ENCODE data around the gene PPP1R37.

PPP1R37 gene

GRCh38 chr19:45169602-45170001 lies 76.6 kb downstream of the PPP1R37 start:
- no peak for DNase-seq (ENCODE audit: low read depth in 2 of 2)

- DNase-seq (ENCODE audit: low read depth in 2 of 2) = no peak
Observed at GRCh38 chr19:45170146-45171106, 77.4 kb downstream of the PPP1R37 start.

- DNase-seq (ENCODE audit: low read depth in 2 of 2) = no peak
Observed at GRCh38 chr19:45171211-45171623, 78.2 kb downstream of the PPP1R37 start.

GRCh38 chr19:45172173-45172572 lies 79.2 kb downstream of the PPP1R37 start:
- no peak for DNase-seq (ENCODE audit: low read depth in 2 of 2)

GRCh38 chr19:45172611-45173208 lies 79.7 kb downstream of the PPP1R37 start:
- no peak for DNase-seq (ENCODE audit: low read depth in 2 of 2)

- DNase-seq (ENCODE audit: low read depth in 2 of 2) = no peak
Observed at GRCh38 chr19:45173816-45174215, 80.8 kb downstream of the PPP1R37 start.

- DNase-seq (ENCODE audit: low read depth in 2 of 2) = no peak
Observed at GRCh38 chr19:45175515-45176345, 82.8 kb downstream of the PPP1R37 start.

DNA sequence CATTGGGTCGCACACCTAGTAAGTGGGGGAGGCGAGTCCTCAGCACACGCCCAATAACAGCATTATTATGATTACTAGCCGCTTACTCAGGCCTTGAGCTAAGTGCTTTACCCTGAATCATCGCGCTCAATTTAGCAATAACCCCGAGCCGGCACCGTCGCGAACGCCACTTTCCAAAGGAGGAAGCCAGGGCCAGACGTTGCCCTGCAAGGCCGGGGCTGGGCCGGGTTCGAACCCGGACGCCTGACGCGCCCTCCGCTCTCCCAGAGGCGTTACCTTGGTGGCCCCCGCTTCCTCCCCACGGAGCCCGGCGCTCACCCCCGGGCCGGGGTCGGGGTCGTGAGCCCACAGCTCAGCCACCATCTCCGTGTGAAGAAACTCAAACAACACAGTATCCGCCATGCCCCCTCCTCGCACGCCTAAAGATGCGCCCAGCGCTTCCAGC lies 84.9 kb downstream of the PPP1R37 start, which contains the start of gene TRAPPC6A:
Gene TRAPPC6A (minus strand): TSS at position 421 of the 445 bp plus-strand sequence. CDS start 19 bp downstream, at position 402.
- DNase-seq (ENCODE audit: low read depth in 2 of 2) = no peak

DNA sequence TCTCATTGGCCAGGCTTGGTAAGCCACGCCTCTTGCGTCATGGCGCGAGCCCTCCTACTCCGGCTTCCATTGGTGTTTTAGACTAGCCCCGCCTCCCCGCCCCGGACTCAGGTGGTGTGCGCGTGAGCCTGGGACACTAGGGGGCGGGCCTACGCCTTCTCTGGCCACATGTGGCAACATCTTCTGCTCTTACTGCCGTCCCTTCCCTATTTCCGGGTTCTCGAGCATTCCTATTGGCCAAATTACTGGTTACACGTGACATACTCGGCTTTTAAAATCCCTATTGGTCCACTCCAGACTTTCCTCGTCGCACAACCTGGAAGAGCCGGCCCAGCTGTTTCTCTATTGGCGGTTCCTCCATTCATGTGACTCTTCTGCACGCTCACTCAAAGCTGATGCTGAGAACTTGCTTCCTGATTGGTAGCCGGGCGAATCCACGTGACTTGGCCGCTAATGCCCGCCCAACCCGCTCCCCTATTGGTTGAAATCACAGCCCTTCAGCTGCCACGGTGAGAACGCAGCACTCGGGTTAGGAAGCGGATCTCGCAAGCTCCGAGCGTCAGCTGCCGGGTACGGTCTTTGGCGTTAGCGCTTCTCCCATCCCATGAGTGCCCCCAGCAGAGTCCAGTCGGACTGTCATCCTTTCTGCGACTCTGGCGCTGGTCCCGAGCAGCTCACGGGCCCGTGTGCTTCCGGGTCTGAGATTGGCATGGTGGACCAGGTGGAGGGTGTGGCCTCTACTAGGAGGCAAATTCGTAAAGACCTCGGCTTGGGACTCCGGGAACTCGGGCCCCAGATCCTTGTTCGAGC lies 85.5 kb downstream of the PPP1R37 start, which contains the start of gene BLOC1S3:
Gene BLOC1S3 (plus strand): TSS at position 523 of the 810 bp plus-strand sequence. CDS start 513 bp downstream, outside the sequence.
- DNase-seq (ENCODE audit: low read depth in 2 of 2) = peak; percentile 98 to 100

DNA sequence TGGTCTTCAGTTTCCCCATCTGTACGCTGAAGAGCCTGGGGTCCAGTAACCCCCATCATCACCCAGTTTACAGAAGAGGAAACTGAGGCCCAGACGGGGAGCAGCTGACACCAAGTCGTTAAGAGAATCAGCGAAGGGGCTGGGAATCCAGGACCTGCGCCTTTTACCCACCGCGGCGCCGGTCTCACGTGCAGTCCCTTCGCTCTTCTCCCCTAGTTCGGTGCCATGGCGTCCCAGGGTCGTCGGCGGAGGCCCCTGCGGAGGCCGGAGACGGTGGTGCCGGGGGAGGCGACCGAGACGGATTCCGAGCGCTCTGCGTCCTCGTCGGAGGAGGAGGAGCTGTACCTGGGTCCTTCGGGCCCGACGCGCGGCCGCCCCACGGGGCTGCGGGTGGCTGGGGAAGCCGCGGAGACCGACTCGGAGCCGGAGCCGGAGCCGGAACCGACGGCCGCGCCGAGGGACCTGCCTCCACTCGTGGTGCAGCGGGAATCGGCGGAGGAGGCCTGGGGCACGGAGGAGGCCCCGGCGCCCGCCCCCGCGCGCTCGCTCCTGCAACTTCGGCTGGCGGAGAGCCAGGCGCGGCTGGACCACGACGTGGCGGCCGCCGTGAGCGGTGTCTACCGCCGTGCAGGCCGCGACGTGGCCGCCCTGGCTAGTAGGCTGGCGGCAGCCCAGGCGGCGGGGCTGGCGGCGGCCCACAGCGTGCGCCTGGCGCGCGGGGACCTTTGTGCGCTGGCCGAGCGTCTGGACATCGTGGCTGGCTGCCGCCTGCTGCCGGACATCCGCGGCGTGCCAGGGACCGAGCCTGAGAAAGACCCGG lies 86.3 kb downstream of the PPP1R37 start:
- DNase-seq (ENCODE audit: low read depth in 2 of 2) = no peak

GRCh38 chr19:45179892-45180370 lies 87.0 kb downstream of the PPP1R37 start:
- DNase-seq (ENCODE audit: low read depth in 2 of 2) = no peak

DNA sequence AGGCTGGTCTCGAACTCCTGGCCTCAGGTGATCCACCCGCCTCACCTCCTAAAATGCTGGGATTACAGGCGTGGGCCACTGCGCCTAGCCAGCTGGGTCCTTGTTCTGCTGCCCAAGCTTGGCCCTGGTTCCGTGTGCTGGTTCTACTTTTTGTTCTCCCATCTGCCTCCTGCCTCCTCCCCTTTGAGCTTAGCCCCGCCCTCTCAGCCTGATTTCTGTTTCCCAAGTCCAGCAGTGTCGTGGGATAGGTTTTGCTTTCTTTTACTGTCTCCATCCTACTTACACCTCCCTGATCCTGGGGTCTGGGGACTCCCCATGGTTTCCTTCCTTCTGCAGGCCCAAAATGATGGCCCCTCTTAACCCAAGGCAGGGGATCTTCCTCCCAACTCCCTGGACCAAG lies 88.0 kb downstream of the PPP1R37 start:
- DNase-seq (ENCODE audit: low read depth in 2 of 2) = no peak

DNA sequence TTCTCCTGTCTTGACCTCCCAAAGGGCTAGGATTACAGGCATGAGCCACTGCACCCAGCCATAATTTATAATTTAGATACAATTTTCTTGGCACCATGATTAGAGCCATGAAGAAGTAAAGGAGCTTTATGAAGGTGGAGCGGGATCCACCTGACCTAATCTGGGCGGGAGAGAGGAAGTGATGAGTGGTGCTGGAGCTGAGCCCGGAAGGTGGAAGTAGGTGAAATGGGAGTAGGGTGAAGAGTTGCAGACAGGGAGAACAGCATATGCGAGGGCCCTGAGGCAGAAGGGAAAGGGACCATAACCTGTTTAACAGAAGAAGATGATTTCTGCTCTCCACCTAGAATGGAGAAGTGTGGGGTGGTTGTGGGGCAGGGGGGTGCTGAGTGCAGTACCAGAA lies 89.8 kb downstream of the PPP1R37 start:
- DNase-seq (ENCODE audit: low read depth in 2 of 2) = no peak

DNA sequence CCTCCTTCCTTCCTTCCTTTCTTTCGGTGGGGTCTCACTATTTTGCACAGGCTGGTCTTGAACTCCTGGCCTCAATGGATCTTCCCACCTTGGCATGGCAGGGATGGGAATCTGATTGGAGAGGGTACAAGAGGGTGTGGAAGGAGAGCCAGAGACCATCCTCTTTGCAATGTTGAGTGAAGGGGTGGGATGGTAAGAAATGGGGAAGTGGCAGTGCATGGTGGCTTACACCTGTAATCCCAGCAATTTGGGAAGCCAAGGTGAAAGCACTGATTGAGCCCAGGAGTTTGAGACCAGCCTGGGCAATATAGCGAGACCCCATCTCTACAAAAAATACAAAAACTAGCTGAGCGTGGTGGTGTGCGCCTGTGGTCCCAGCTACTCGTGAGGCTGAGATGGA lies 91.1 kb downstream of the PPP1R37 start:
- DNase-seq (ENCODE audit: low read depth in 2 of 2) = no peak

DNA sequence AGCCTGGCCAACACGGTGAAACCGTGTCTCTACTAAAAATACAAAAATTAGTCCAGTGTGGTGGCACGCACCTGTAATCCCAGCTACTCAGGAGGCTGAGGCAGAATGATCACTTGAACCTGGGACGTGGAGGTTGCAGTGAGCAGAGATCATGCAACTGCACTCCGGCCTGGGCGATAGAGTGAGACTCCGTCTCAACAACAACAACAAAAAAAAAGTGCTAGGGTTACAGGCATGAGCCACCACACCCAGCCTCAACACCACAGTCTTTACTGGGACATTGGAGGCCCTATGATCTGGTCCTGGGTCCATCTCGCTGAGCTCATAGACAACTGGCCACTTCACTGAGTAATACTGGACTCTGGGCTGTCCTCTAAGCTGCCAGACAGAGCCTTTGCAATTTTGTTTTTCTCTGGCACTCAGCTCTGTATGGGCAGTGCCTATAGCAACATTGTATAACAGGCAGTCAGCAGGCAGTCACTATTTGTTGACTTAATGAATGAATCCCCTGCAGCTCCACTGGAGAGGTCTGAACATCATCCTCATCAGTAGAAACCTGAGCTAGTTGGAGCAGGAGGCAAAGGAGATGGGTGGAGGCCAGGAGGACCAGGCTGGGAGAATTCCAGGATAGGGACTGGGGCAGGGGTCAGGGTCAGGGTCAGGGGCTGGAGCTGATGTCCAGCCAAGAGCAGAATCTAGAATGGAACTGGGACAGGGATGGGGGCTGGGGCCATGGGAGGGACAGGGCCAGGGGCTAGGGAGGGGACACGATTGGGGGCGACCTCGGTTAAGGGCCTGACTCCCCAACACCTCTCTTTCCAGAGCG lies 93.7 kb downstream of the PPP1R37 start:
- DNase-seq (ENCODE audit: low read depth in 2 of 2) = no peak

DNA sequence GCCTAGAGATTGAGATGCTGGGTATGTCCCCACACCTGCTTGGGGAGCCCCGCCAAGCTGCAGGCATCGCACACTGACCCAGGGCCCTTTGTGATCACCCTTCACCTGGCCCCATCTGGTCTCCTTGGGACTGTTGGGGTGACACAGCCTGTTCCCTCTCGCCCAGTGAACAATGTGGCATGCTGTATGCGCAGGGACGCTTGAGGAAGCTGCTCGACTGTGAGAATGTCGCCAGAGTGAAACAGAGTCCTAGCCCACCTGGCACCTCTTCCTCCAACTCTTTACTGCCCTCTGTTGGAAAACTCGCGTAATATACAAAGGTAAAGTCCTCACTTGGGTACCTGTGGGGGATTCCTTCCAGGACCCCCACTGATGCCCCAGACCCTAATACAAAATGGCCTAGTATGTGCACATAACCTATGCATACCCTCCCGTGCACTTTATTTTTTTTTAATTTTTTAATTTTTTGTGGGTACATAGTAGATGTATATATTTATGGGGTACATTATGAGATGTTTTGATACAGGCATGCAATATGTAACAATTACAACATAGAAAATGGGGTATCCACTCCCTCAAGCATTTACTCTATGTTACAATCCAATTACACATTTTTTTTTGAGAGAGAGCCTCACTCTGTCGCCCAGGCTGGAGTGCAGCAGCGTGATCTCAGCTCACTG lies 94.6 kb downstream of the PPP1R37 start:
- no peak for DNase-seq (ENCODE audit: low read depth in 2 of 2)

GRCh38 chr19:45189971-45190370 lies 97.0 kb downstream of the PPP1R37 start:
- DNase-seq (ENCODE audit: low read depth in 2 of 2) = no peak

- DNase-seq (ENCODE audit: low read depth in 2 of 2) = no peak
Observed at GRCh38 chr19:45191375-45191774, 98.4 kb downstream of the PPP1R37 start.
